Superior temporal gyrus (tissue), 1 donor: ENCODE data around the gene ICAM2.
A peak's percentile ranks its signal among the peaks of the same experiment; 100 is the strongest.
"Not testable (repeated sequence)": the region's sequence is repeated elsewhere in the genome, so short reads cannot be mapped to it uniquely, and the experiment has no call there.

Source experiments
- DNase-seq: peaks from one replicate; pipeline ENCODE4 v3.0.0-alpha.2; 2016; ENCODE audit errors: extremely low spot score

The ICAM2 gene

DNA sequence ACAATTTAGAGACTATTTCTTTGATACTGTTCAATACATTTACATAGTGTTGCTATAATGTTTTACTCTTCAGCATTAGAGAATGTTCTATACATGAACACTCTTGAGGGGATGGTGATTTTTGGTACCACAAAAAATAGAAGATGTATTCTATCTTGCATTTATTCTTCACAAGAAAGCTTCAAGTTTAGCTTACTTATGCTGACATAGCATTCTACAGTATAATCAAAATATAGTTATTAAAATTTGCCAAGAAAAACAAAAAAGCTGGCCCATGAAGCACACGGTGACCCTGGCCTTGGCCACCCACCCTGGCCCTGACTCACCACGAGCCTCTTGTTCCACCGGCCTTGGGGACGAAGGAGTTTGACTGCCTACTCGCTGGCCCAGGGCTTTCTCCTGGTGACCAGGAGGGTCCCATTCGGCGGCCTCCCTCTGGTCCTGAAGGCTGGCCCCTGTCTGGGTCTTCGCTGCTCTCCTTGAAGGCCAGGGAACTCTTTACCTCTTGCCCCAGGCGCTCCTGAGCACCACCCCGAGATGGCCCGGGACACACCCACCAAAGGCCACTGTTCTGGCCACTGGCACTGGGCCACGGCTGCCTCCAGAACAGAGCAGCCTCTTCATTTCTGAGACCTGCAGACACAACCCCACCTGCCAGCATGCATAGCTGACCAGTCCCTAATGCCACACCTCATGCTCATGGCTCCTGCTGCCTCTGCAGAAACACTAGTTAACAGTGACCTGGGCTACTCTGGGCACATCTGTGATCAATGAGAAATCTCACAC is 22.5 kb upstream of the ICAM2 start:
- DNase-seq, result no peak

DNA sequence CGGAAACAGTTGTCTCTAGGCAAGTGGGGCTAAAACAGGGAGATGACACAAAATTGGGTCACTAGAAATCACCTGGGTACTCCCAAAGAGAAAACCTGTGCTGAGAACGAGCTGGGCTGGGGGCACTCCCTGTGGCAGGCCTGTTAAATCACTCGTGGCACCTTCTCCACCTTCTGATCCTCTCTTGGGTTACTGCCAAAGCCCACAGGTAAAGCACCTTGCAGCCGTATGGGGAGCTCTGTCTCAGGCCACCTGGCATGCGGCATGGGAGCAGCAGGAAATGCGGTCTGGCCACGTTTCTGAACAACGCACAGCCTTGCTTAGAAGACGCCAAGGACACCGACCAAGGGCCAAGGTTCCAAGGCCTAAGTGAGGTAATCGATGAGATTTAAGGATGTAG is 21.5 kb upstream of the ICAM2 start:
- no peak for DNase-seq

DNA sequence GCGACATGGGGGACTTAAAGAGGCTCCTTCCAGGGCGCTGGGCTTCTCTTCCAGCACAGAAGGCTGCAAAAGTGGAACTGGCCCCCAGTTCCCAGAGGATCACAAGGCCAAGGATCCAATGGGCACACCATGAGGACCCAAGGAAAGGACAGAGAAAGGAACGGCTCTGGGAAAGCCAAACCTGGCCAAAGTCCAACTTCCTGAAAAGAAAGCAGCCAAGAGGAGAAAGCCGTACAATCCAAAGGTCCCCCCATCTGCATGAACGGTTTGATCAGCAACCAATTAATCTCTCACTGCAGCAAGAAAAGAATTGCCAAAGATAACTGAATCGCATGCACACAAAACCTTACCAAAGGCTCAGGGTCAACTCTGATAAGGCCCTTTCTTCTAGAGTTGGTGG is 19.8 kb upstream of the ICAM2 start:
- no peak for DNase-seq

DNA sequence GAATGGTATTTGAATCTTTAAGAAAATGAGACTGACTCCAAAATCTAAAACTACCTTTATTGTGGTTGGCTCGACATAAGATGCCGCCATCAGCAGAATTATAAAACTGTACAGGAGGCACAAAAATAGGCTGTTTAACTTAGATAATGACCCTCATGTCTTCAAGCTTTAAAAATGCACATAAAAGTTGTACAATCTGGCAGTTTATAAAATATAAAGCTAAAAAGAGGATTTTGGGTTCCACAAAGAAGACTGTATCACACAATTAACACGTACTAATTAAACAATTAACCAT is 18.6 kb upstream of the ICAM2 start:
- no peak for DNase-seq

DNA sequence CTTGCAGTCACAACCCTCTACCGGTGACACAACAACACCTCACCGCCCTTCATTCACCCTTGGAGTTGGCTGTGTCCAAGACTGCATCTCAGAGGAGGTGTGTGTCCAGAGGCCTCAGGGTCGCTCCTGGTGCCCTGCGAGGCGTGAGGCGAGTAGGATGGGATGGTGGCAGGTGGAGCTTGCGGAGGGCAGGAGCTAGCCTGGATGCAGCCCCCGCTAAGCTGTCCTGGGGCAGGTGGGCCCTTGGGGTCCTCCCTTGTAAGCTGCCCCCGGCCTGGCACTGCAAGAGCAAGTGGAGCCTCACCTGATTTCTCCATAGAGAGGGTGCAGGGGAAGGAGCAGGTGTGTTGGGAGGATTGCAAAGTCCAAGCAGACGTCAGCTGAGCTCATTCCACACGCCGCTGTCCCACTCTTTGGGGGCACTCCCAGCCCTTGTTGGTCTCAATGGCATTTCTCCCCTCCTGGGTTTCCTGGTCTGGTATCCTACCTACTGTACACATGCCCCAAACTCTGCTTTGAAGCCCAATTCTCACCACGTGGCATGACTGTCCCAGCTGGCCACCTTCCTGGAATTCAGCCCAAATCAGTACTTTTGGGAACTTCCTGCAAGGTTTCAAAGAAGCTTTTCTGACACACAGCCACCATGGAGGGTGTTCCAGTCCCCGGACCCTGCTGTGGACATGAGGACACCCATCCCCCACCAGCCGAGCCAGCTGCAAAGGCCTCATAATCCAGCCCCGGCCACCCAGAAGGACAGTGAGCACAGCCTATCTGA is 18.1 kb upstream of the ICAM2 start:
- no peak for DNase-seq

DNA sequence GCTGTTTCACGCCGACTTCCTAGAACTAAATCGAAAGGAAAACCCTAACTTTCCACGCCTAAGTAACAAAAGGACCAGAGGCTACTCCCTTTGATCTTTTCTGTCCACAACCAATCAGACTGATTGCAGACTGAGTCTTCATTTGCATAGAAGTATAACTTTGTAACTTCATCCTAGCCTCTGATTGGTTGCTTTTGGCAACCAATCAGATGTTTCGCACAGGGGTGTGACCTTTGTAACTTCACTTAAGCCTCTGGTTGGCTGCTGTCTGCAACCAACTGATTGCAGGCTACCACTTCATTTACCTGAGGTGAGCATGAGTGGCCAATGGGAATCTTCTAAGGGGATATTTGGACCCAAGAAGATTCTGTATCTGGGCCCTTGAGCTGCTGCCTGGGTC is 17.4 kb upstream of the ICAM2 start:
- DNase-seq, result no peak

DNA sequence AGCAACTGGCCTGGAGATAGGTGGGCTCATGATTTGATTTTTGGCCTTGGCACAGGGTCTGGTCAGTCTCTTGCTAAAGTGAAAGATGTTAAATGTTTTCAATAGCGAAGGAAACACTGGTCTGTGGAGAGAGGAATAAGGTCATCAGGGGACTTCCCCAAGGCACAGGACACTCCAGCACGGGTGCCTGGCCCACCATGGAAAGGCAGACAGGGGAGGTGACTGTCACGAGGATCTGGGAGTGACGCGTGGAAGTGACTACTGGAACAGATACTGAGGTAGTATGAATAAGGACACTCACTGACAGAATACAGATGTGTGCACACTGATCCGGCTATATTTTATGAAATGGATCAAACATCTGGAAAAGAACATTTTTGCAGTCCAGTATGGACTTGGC is 16.7 kb upstream of the ICAM2 start:
- DNase-seq, result no peak

DNA sequence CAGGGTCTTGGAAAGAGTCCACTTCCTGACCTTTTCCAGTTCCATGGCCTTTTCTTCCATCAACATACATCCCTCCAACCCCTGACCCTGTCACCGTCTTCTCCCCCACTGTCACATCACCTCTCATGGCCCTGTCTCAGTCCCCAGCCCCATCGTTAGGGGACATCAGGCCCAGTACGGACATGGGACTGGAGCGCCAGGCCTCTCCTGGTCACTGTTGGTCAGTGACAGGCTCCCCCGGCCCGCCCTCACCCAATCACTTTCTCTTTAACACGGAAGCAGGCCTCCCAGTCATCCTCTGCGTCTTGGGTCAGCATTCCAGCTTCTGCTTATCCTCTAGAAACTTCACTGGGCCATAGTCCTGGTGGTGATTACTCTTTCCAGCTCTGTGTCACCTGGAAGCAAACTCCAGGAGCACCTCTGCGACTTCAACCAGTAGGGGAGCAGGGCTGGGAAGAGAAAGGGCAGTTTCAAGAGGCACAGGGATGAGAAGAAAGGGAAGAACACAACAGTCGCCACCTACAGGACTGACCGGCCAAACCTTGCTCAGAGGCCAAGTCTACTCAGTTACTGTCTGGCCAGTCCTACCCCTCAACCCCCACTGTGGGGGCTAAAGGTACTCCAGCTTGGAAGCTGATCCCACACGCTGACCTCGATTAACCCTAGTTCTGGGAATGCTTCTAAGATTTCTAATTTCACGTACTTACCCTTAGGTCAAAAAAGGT is 15.9 kb upstream of the ICAM2 start:
- no peak for DNase-seq

DNA sequence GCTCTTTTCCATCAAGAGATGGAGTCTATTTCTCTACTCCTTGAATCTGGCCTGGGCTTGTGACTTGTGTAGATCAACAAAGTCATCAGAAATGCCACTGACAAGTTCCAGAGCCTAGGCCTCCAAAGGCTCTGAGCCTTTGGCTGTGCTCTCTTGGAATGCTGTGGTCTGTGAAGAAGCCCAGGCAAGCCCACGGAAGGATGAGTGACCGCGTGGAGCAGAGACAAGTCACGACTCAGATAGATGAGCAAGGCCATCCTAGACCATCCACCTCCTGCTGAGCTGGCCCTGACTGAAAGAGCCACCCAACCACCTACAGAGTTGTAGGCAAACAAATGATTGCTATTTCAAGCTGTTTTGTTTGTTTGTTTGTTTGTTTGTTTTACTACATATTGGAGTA is 11.6 kb upstream of the ICAM2 start:
- DNase-seq, result no peak

DNA sequence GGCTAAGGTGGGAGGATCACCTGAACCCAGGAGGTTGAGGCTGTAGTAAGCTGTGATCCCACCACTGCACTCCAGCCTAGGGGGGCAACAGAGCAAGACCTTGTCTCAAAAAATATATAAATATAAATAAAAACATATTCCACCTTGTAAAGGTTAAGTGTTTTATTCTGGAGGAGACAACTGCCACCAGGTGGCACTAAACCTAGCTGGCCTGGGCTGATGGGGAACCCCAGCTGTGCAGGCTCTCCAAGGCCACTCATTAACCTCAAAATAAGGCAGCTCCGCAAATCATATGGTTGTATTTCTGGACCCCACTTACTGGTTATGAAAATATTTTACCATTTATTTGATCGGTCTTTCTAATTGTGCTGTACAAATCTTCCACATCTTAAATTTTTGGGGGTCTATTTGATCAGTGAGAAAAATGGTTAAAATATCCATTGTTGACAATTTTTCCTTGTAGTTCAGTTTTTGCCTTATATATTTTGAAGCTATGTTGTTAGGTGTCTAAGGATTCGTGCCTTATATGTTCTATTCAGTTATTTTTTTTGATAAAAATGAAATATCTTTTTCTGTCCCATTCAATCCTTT is 8.5 kb upstream of the ICAM2 start:
- peak; percentile 76 for DNase-seq

DNA sequence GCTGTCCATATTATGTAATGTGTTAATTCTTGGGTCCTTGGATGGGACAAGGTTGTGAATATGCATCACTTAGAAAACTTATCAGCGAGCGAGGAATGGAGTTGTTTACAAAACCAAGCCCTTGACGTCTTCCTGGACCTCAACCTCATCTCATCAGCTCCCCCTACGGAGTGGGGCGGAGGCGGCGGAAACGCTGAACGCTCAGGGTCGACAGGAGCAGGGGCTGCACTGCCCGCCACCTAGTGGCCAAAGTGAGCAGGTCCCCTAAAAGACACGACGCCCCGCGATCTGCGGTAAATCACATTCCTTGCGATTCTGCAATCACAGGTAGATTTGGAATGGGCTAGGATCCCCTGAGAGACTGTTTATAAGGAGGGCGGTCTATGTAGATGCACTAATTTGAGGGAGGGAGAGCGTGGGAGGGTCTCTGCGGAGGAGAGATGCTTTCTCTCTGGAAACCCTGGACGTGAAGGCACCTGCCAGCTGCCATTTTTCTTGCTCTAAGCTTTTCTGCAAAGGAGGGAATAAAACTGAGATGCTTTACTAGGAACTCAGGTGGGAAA is 5.4 kb upstream of the ICAM2 start:
- peak; percentile 42 for DNase-seq

DNA sequence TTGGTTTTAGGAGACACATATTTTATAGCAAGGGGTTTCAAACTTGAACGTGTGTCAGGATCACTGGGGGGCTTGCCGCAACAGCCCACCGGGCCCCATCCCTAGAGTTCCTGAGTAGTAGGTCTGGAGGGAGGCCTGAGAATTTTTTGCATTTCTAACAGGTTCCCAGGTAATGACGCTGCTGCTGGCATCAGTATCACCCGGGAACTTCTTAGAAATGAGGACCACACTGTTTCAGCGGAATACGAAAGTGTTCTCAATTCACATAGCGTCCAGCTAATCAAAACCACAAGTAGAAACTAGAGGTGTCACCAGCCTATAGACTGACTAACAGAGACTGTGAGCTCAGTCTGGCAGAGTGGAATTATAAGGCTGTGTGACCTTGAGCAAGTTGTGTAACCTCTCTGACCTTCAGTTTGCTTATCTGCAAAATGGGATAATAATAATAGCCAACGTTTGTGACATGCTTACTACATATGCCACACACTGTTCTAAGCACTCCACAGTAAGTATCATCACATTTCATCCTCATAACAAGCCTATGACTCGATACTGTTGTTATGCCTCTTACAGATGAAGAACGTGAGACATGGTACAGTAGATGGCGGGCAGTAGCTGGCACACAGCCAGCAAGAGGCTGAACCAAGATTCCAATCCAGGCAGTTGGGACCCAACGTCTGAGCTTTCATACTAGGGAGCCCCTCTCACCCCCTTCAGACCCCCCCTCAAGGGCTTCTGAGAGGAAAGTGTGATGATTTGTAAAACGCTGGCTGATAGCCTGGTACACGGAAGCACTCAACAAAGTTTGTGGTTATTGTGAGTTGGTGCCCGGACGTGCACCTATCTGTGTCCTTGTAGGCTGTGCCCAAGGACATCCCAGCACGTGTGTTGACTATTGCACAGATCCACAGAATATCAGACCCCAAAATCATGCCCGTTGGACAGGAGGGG is 4.6 kb upstream of the ICAM2 start:
- no peak for DNase-seq

DNA sequence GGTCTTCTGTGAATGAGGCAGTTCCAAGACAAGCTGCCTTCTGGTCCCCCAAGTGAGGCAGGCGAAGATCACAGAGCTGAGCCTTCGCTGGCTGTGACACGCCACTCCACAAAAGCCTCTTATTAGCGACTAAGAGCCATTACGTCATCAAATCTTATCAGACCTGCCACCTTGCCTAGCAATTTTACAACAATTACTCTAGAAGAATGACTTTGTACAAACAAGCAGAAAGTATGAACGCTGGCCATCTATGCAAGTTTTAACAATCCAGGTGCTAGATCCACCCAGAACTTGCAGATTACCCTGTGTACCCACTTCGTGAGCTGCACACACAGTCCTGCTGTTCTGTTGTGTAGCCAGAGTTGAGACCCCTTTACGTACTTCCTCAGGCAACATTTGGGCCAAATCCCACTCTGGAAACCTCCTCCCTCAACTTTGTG is 3.8 kb upstream of the ICAM2 start:
- DNase-seq, result no peak

DNA sequence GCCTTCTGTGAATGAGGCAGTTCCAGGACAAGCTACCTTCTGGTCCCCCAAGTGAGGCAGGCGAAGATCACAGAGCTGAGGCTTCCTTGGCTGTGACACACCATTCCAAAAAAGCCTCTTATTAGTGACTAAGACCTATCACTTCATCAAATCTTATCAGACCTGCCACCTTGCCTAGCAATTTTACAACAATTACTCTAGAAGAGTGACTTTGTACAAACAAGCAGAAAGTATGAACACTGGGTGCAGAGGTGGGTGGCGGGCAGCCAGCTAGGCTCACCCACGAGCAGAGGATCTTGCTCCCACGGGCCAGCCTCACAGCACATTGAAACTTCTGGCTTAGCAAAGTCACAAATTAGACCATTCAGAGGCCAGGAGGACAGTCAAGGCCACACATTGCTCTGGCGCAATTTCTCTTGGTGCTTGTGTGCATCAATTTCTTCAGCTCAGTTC is 2.2 kb upstream of the ICAM2 start:
- DNase-seq, result no peak

DNA sequence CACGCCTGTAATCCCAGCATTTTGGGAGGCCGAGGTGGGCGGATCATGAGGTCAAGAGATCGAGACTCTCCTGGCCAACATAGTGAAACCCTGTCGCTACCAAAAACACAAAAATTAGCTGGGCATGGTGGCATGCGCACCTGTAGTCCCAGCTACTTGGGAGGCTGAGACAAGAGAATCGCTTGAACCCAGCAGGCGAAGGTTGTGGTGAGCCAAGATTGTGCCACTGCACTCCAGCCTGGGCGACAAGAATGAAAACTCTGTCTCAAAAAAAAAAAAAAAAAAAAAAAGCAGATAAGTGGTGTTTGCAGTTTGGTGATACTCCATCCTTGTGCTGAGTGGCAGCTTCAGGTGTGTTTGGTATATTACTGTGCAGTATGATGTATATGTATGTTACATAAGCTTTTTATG is 877 bp downstream of the ICAM2 start:
- not testable (repeated sequence) for DNase-seq

DNA sequence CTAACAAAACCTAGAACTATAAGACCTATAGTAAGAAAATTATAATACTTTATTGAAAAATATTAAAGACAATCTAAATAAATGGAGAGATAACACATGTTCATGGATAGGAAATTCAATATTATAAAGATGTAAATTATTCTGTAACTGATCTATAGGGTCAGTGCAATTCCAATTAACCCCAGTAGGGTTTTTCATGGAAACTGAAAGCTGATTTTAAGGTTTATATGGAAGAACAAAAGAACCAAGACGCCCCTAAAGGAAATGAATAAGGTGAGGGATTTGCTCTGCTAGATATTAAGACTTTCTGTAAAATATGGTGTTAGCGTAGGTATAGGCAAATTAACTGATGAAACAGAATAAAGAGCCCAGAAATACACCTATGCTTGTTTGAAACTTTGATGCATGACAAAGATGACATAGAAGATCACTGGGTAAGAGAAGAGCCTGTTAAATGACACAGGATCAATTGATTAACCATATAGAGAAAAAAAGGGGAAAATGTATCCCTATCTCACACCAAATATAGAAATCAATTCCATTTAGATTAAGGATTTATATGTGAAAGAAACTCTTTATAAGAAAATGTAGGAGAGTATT is 3.0 kb downstream of the ICAM2 start:
- DNase-seq, result no peak

DNA sequence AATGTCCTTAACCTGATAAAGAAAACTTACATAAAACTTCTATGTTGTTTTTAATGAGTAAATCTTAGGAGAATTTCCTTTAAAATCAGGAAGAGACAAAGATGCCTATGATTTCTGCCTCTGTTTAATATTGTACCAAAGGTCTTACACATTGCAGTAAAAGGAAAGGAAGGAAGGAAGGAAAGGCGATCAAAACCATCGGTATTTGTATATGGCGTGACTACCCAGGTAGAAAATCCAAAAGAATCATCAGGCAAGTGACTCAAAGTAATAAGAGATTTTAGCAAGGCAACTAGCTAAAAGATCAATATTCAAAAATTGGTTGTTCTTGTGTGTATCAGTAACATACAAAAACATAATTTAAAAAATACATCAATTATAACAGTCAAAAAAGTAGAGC is 3.5 kb downstream of the ICAM2 start:
- no peak for DNase-seq

DNA sequence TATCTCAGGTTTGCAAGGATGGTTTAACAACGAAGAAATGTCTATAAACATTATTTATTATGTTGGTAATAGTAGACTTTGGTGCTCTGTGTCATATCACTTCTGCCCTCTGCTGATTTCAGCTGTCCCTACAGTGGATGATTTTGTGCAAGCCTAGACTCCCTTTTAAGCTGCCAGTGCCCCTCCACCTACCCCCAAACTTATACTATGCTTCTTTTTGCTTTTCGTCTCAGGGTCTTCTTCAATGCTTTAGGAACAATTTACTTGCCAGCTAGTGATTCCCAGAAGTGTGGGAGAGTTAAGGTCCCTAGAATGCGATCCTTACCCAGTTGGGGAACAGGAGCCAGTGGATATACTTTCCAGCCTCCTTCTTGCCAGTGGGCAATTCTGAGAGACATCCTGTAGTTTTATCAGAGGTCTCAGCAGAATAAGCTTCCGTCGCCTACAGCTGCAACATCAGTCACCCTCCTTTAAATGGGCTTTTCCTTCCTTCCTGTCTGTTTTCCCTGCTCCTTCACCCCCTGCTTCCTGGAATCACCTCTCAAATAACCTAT is 4.1 kb downstream of the ICAM2 start:
- DNase-seq, result no peak

DNA sequence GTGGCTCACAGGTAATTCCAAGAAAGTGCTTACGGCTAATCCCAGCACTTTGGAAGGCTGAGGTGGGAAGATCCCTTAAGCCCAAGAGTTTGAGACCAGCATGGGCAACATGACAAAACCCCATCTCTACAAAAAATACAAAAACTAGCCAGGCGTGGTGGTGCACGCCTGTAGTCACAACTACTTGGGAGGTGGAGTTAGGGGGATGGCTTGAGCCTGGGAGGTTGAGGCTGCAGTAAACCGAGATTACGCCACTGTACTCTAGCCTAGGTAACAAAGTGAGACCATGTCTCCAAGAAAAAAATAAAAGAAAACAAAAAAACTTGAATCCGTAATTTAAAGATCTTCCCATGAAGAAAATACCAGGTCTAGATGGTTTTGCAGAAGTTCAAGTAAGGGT is 5.0 kb downstream of the ICAM2 start:
- DNase-seq, result no peak
